ENCODE results near the gene C1orf122. TPM values are rescaled to one million over a fixed set of nuclear protein-coding genes. Genes with fewer than 3 reads are reported as not detected.

The C1orf122 gene
- polyA plus RNA-seq, 1 experiment, result 34.1 TPM

- H3K36me3 ChIP-seq (ENCODE audit: control insufficient read depth, insufficient read depth, low read length), result peaks cover 24% of the 10 kb centered on the region
- POLR2A ChIA-PET, result no interaction called here
- CTCF ChIA-PET, result interaction anchor here (1.1 to 1.3 kb wide), 2 partner anchors 9 to 43 kb away, joined by 4 to 6 read pairs; no protein-coding TSS in a partner anchor
- DNase-seq (ENCODE audit: low read depth), result no peak
- no peak overlapping the region for H3K4me3 ChIP-seq (ENCODE audit: low read depth, low read length)
- no peak for TF ChIP-seq CTCF (IDR thresholded peaks at IDR 0.05; ENCODE audit: insufficient read depth, low read depth, low read length)
- no peaks in the 10 kb centered on the region for H3K27me3 ChIP-seq (ENCODE audit: control insufficient read depth, insufficient read depth, low read length)
Measured at GRCh38 chr1:37817481-37817880, 9.9 kb downstream of the C1orf122 start.

- ChIA-PET POLR2A (no interaction called here), CTCF (no interaction called here)
- Histone ChIP-seq H3K36me3 (ENCODE audit: control insufficient read depth, insufficient read depth, low read length) (peaks cover 21% of the 10 kb centered on the region), H3K27me3 (ENCODE audit: control insufficient read depth, insufficient read depth, low read length) (no peaks in the 10 kb centered on the region), H3K4me3 (ENCODE audit: low read depth, low read length) (no peak overlapping the region)
- DNase-seq (ENCODE audit: low read depth), result no peak
- TF ChIP-seq CTCF (IDR thresholded peaks at IDR 0.05; ENCODE audit: insufficient read depth, low read depth, low read length), result no peak
Measured at GRCh38 chr1:37821481-37821880, 13.9 kb downstream of the C1orf122 start.

- no peak for DNase-seq (ENCODE audit: low read depth)
- ChIA-PET CTCF (no interaction called here), POLR2A (no interaction called here)
- TF ChIP-seq CTCF (IDR thresholded peaks at IDR 0.05; ENCODE audit: insufficient read depth, low read depth, low read length), result no peak
- Histone ChIP-seq H3K36me3 (ENCODE audit: control insufficient read depth, insufficient read depth, low read length) (peaks cover 17% of the 10 kb centered on the region), H3K27me3 (ENCODE audit: control insufficient read depth, insufficient read depth, low read length) (no peaks in the 10 kb centered on the region), H3K4me3 (ENCODE audit: low read depth, low read length) (no peak overlapping the region)
Measured at GRCh38 chr1:37822906-37823815, 15.6 kb downstream of the C1orf122 start.

- ChIA-PET POLR2A (no interaction called here), CTCF (no interaction called here)
- H3K27me3 ChIP-seq (ENCODE audit: control insufficient read depth, insufficient read depth, low read length), result no peaks in the 10 kb centered on the region
- H3K4me3 ChIP-seq (ENCODE audit: low read depth, low read length), result no peak overlapping the region
- no peak for DNase-seq (ENCODE audit: low read depth)
- peaks cover 20% of the 10 kb centered on the region for H3K36me3 ChIP-seq (ENCODE audit: control insufficient read depth, insufficient read depth, low read length)
- TF ChIP-seq CTCF (IDR thresholded peaks at IDR 0.05; ENCODE audit: insufficient read depth, low read depth, low read length), result no peak
Measured at GRCh38 chr1:37824001-37824400, 16.4 kb downstream of the C1orf122 start.

GRCh38 chr1:37825506-37825905, 17.9 kb downstream of the C1orf122 start:
- Histone ChIP-seq H3K27me3 (ENCODE audit: control insufficient read depth, insufficient read depth, low read length) (no peaks in the 10 kb centered on the region), H3K36me3 (ENCODE audit: control insufficient read depth, insufficient read depth, low read length) (peaks cover 17% of the 10 kb centered on the region), H3K4me3 (ENCODE audit: low read depth, low read length) (no peak overlapping the region)
- TF ChIP-seq CTCF (IDR thresholded peaks at IDR 0.05; ENCODE audit: insufficient read depth, low read depth, low read length), result no peak
- ChIA-PET POLR2A (no interaction called here), CTCF (interaction anchor here (1.1 kb wide), 1 partner anchor 10 kb away, joined by 4 read pairs; no protein-coding TSS in a partner anchor)
- no peak for DNase-seq (ENCODE audit: low read depth)

All from BJ (cell line).